ENCODE data around the gene TEX35.

The TEX35 gene
- 0 to 0.12 (median 0) reads per million in 4 donors for total RNA-seq

DNA sequence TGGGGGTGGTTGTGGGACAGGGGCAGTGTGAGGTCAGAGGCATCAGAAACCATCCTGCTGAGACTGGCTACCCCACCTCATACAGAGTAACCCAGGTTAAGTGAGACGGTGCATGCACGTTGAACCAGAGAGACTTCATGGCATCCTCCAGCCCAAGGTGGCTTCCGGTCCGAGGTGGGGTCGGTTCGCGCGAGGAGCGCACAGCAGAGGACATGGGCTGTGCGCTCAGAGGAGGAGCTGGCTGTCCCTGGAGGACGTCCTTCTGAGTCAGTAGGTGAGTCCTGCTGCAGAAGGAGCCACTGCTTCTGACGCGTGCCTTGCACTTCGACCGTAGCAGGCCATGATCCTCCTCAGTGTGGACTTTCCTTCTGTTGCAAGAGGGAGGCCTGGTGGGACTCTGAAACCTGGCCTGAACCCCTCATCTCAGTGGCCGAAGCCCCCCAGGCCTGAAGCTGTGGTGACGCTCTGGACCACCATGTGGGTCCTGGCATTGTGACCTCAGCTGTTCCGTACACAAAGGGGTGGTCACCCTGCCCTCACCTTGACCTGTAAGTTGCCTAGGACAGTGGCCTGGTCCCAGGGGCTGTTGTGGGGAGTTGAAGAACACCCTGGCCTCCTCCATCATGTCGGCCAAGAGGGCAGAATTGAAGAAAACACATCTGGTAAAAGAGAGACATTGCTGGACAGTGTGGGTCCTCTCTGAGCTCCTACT, at the start of gene TEX35:
TEX35 (plus strand) TSS at position 544 of the 712 bp plus-strand sequence; CDS start at position 624, 80 bp downstream.
- DNase-seq = no peak

DNA sequence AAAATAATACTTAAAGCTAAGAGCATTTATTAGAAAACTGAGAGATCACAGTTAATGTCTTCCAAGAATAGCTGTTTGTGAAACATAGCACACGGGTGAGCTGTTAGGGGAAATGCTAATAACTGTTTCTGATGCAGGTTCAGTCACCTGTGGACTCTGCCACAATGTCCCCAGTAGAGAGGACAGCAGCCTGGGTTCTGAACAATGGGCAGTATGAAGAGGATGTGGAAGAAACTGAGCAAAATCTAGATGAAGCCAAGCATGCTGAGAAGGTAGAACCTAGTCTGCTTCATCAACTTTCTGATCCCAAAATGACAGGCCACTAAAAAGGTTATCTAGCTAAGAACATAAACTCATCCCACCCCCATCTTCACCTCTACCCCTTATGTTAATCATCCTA, 48.8 kb upstream of the TEX35 start:
- DNase-seq = no peak

GRCh38 chr1:178464566-178464965, 48.3 kb upstream of the TEX35 start:
- DNase-seq = no peak

DNA sequence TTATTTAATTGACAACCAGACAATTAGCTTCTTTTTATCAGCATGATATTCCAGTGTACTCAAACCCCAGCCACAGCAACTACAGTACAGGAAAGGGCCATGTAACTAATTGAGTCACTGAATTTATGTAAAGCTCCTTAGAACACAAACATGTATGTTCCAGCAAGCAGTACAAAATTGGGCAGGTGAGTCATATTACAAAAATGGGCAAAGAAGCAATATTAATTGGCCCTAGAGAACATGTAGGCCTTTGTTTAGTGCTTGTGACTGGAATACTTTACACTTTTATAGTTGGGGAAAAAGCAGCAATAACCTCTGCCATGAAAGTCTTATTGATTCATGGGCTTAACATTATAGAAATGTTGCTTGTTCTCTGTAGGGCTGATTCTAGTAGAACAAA, 47.9 kb upstream of the TEX35 start:
- no peak for DNase-seq

GRCh38 chr1:178467837-178468236, 45.1 kb upstream of the TEX35 start:
- DNase-seq = no peak

GRCh38 chr1:178470411-178470960, 42.4 kb upstream of the TEX35 start:
- no peak for DNase-seq

DNA sequence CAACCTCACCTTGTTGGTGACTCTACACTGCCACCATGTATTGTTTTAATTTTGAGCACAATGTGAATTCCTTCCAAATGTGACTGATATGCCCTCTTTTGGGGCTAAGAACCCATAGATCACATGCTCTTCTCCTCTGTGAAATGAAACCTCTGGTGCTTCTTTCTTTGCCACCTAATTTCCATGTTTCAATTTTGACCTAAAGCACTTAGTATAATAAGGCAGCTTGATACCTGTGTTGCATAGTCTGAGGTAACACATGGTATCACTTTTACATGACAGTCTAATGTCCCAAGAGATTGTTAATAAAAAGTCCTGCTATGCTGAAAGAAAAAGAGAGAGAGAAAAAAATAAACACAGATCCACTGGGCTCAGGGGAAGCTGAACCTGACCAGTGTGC, 40.4 kb upstream of the TEX35 start:
- no peak for DNase-seq

DNA sequence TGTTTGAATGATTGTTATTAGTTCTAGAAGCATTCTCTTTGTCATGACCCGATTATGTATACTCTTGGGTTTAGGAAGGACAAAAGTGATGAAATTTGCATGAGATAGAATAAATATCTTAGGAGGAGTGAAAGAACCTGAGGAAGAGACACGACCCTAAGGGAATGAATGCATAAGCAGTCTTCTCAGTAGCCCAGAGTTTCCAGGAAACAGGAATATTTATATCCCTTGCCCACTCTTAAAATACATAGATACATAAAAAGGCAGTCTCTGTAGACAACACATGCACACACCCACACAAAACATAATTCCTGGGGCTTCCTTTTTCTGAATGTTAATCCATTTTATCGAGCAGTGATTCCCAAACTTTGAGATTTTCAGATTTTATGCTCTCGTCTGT, 35.5 kb upstream of the TEX35 start:
- DNase-seq = no peak

DNA sequence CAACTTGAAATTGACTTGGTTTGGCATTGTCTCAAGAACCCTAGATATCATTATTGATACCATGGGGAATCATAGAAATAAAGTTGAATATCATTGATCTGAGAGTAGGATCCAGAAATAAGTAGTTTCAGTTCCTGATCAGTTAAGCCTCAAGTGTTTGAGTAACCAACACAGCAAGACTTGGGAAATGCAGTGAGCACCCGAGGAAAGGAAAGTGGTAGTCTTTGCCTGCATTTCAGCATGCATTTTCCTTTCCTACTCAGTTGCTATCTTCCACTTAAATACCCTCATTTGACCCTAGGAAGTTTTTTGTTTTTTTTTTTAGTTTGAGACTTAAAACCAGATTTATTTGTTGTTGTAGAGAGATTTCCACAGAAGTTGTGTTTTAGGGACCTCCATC, 35.1 kb upstream of the TEX35 start:
- DNase-seq = no peak

GRCh38 chr1:178483251-178483957, 29.5 kb upstream of the TEX35 start:
- DNase-seq = no peak

DNA sequence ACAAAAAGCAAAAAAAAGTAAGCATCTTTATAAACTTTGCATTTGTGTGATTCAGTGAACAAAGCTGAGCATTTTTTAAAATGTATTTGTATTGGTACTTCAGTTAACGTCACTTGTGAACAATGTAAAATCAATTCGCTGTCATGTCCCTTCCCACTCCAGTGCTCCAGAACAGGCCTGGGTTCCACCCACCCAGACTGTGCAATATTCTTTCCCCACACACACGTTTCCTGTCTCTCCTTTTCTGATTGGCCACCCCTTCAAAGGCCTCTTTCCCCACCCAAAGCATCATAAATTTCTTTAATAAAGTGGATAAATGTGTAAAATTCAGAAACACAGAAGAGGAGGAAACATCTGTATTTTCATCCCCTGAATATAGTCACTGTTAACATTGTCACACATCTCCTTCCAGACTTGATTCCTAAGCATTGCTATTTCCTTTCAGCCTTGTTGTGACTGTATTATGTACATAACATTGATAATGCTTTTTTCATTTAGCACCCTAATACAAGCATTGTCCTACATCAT, 28.1 kb upstream of the TEX35 start:
- no peak for DNase-seq

GRCh38 chr1:178485541-178485981, 27.3 kb upstream of the TEX35 start:
- no peak for DNase-seq

- no peak for DNase-seq
These were observed 26.5 kb upstream of the TEX35 start for GRCh38 chr1:178486100-178487069.

GRCh38 chr1:178487070-178487615, 25.8 kb upstream of the TEX35 start:
- no peak for DNase-seq

DNA sequence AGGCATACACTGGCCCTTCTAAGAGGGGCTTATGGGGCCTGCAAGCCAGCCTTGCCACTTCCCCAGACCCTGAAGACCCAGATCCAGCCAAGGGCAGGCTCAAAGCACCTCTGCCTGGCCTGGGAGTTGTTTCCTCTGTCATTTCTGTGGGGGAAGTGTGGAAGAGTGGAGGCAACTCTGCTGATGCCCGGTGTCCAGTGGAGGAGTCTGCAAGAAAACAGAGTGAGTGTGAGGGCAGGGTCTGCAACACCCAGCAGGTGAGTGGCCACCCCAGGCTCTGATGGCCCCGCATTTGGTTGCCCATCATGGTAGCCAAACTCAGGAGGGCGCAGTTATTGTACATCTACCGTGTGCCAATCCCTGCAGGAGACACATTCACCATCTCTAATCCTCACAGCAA, 24.5 kb upstream of the TEX35 start:
- DNase-seq = no peak

DNA sequence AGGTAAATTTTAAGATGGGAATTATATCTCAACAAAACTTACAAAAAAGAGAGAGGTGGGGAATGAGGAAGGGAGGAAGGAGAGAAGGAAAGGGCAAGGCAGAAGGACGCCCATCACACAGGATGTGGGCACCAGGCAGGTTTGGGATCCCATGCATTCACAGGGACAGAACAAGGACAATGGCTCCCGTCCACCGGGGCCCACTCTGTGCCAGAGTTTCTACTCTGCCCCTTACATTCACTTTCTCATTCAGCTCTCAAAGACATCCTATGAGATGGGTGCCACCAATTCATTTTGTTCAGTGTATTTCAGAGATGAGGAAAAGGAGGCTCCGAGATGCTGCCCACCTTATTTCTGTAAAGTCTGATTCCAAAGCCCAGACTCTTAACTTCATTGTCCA, 23.5 kb upstream of the TEX35 start:
- no peak for DNase-seq

DNA sequence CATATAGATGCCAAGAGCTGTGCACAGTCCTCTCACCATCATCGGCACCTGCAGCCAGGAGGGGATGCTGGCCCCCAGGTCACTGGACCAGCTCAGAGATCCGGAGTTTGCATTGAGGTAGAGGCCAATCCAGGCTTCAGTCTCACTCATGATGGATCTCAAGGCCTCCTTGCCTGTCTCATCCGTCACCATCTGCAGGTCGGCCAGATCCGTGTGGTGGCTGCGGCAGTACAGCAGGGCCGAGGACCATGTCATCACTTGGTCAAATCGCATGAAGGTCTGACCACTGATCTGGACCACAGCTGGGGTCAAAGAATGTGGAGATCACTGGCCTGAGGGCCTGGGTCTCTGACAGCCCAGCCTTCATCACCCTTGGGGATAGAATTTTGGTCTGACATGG, 22.8 kb upstream of the TEX35 start:
- no peak for DNase-seq

DNA sequence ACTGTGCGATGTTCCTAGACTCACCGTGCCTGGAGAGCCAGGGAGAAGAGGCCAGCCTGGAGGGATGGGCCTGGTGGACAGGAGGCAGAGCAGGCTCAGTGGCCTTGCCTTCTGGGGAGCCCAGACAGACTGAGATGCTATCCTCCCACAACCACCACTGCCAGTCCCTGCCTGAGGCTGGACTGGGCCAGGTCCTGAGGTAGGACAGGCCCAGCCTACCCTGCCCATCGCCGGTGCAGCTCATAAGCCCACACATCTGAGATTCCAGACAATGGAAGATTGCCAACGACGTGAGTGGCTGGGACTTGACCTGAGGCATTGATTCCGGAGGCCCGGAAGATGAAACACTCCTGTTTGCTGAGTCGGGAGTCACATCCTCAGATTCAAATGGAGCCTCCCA, 21.9 kb upstream of the TEX35 start:
- no peak for DNase-seq

DNA sequence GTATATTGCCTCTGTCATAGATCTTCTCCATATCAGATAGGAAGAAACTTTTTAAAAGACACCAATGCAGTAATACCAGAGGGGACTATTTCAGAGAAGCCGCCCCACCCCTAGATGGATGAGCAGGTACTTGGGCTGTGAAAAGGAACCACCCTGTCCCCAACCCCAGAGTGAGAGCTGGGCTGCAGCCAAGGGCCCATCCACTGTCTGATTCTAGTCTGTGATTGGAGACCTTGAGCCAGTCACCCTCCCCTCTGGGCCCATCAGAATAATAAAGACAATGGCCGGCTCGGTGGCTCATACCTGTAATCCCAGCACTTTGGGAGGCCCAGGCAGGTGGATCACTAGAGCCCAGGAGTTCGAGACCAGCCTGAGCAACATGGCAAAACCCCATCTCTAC, 21.2 kb upstream of the TEX35 start:
- no peak for DNase-seq

DNA sequence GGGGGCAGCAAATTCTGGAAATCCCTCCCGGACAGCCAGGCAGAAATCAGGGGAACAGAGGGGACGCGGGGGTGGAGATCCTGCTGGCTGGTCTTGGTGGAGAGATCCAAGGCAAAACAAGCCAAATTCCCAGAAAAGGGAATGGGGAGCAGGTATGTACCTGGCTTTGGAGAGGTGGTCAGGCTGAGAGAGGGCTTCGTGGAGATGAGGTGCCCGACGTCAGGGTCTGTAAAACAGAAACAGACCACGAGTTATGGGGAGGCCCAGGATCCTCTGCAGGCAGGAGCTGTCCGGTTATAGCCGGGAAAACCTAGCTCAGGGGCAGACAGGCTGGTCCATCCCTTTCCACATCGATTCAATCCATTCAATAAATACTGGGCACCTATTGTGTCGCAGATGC, 20.6 kb upstream of the TEX35 start:
- DNase-seq = no peak

GRCh38 chr1:178493301-178493741, 19.6 kb upstream of the TEX35 start:
- DNase-seq = no peak

GRCh38 chr1:178494569-178494971, 18.3 kb upstream of the TEX35 start:
- no peak for DNase-seq
